SH-SY5Y (cell line): ENCODE measurements around the gene LRIT2.

Experiments
- GATA2 ChIP-seq: IDR thresholded peaks from 2 replicates; pipeline ENCODE4 v1.6.1; 2011; ENCODE audit warnings: mild to moderate bottlenecking, low read depth, low read length
- GATA3 ChIP-seq: IDR thresholded peaks from 2 replicates; pipeline ENCODE4 v1.6.1; 2011; ENCODE audit warnings: low read depth, mild to moderate bottlenecking, low read length, moderate library complexity

The LRIT2 gene

GRCh38 chr10:84256510-84257342 is 31.4 kb upstream of the LRIT2 start:
- TF ChIP-seq GATA2 (no peak), GATA3 (no peak)

GRCh38 chr10:84254552-84255478 is 29.5 kb upstream of the LRIT2 start:
- no peak for TF ChIP-seq GATA2
- no peak for TF ChIP-seq GATA3

DNA sequence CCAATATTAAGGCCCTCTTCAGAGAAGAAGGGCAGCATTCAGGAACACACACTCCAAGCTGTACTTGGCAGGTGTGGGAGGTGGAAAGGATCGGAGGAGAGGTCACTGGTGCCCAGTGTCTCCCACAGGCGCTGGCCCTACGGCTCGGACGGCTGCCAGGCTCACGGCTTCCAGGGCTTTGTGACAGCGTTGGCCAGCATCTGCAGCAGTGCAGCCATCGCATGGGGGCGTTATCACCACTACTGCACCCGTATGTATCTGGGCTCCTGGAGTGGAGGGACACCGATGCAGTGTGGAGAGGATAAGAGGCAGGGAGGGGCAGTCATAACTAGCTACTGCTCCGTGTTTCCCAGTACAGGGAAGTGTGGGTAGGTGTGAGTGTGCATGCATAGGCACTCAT is 23.4 kb upstream of the LRIT2 start:
- TF ChIP-seq GATA2 (no peak), GATA3 (no peak)

- no peak for TF ChIP-seq GATA3
- TF ChIP-seq GATA2 = no peak
These were observed 22.2 kb upstream of the LRIT2 start for GRCh38 chr10:84247496-84247895.

GRCh38 chr10:84244651-84245270 is 19.4 kb upstream of the LRIT2 start, which contains the start of gene RGR:
Gene RGR, plus strand, starts transcription at chr10:84245053. Its CDS starts 38 bp downstream, at chr10:84245091.
- TF ChIP-seq GATA2 (no peak), GATA3 (no peak)

DNA sequence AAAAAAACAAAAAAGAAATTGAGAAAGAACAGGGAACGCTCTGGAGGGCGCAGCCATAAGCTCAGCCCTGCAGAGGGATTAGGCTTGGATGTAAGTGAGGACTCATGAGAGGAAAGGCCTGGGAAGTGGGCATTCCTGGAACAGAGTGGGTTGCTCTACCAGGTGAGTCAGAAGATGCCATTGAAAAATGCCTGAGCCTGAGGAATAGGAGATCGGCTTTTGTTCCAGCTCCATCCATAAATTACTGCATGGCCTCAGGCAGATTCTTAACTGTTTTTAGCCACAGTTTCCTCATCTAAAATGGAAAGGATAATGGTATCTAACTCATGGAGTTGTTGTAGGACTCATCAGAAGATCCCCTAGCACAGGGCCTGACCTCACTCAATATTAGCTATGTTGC is 18.4 kb upstream of the LRIT2 start:
- TF ChIP-seq GATA2 = no peak
- no peak for TF ChIP-seq GATA3

GRCh38 chr10:84241185-84241790 is 15.9 kb upstream of the LRIT2 start, which contains the start of gene LRIT1:
Gene LRIT1, minus strand, starts transcription at chr10:84241546. Its CDS starts 107 bp downstream, at chr10:84241439.
- no peak for TF ChIP-seq GATA2
- TF ChIP-seq GATA3 = no peak

GRCh38 chr10:84238909-84239308 is 13.6 kb upstream of the LRIT2 start:
- no peak for TF ChIP-seq GATA2
- no peak for TF ChIP-seq GATA3

- TF ChIP-seq GATA3 (no peak), GATA2 (no peak)
These were observed 12.1 kb upstream of the LRIT2 start for GRCh38 chr10:84237199-84238051.

DNA sequence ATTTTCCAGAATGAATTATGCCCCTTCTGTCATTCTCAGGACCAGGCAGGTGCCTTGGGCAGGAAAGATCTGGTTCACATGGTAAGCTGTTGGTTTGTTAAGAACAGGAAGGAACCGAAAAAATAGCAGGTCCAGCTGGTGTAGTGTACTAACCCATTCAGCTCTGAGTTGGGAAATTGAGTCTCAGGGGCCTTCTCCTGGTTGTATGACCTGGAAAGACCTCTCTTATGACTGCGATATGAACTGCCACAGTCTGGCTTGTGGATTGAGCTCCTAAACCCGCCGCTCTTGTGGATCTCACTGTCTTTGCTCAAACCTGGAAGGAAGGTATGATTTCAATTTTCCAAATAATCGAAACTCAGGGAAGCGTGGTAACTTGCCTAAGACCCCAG is 11.5 kb upstream of the LRIT2 start:
- no peak for TF ChIP-seq GATA2
- TF ChIP-seq GATA3 = no peak

DNA sequence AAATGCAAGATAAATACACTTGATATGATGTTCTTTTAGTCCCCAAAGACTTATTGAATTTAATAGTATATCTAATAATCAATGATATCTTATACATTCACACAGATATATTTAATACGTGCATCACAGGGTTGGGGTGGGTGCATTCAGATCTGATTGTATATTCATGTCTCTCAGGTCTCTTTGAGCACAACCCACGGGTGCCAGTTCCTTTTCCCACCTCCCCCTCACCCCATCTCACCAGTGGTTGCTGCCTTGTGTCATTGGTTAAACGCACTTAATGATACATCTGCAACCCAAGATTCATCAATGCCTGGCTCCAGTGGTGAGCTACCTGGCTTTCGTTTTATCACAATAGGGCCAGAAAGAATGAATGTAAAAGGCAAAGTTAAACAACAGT is 9.8 kb upstream of the LRIT2 start:
- no peak for TF ChIP-seq GATA3
- TF ChIP-seq GATA2 = no peak

- no peak for TF ChIP-seq GATA2
- TF ChIP-seq GATA3 = no peak
These were observed 9.1 kb upstream of the LRIT2 start for GRCh38 chr10:84234479-84234878.

- TF ChIP-seq GATA3 (no peak), GATA2 (no peak)
These were observed 8.6 kb upstream of the LRIT2 start for GRCh38 chr10:84233940-84234339.

DNA sequence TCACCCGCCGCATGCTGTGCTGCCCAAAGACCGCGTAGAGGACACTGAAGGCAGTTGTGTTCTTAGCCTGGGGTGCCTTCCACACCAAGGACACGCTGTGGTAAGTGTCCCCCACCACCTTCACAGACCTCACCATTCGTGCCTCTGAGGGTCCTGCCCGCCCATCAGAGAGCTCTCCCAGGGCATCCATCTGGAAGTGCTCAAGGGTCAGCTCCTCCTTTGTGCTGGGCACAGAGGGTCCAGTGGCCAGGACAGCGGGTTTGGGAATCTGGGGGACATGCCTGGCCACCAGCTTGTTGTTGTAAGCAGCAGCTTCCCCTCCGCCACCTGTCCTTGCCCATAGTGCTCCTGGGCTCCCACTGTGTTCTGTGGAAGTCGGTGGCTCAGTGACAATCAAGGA is 7.0 kb upstream of the LRIT2 start:
- TF ChIP-seq GATA3 = no peak
- TF ChIP-seq GATA2 = no peak
